ENCODE results near the gene INPP5A. TPM values are rescaled to one million over a fixed set of nuclear protein-coding genes. Genes with fewer than 3 reads are reported as not detected.

Gene INPP5A
- total and polyA plus RNA-seq, 2 of the 13 experiments (the other 11 are each of a cell fraction or from before 2014, with no cell fraction given), result 17.5 to 37.9 TPM

GRCh38 chr10:132748545-132749370, 211.2 kb downstream of the INPP5A start (continued):
- TF ChIP-seq TFDP1 (CRISPR knock-in tag; IDR thresholded peaks at IDR 0.05; ENCODE audit: borderline replicate concordance) (no peak), NONO (IDR thresholded peaks at IDR 0.05) (no peak), NONO (CRISPR knock-in tag; conservative IDR thresholded peaks at IDR 0.05) (no peak), ZNF703 (CRISPR knock-in tag; IDR thresholded peaks at IDR 0.05; ENCODE audit: borderline replicate concordance) (no peak), ZFP62 (CRISPR knock-in tag; IDR thresholded peaks at IDR 0.05) (no peak), MLLT10 (CRISPR knock-in tag; IDR thresholded peaks at IDR 0.05) (no peak), EP300 (IDR thresholded peaks at IDR 0.05; ENCODE audit: low read depth in 2 of 2, low read length in 2 of 2) (no peak), EP300 (CRISPR knock-in tag; IDR thresholded peaks at IDR 0.05; ENCODE audit: borderline replicate concordance) (no peak), RFX3 (CRISPR knock-in tag; IDR thresholded peaks at IDR 0.05) (no peak), ZNF770 (CRISPR knock-in tag; IDR thresholded peaks at IDR 0.05) (no peak)
- TF ChIP-seq, protein P1, sequence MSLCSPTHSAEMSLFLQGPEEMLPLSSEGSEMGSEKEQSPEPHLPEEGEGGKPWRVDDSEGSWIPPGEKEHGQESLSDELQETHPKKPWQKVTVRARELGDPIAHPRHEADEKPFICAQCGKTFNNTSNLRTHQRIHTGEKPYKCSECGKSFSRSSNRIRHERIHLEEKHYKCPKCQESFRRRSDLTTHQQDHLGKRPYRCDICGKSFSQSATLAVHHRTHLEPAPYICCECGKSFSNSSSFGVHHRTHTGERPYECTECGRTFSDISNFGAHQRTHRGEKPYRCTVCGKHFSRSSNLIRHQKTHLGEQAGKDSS (CRISPR knock-in tag; IDR thresholded peaks at IDR 0.05; ENCODE audit: borderline replicate concordance, low read depth), result no peak

Data from HepG2 (cell line).